ENCODE results near the gene METTL1.
"Not testable (repeated sequence)": the region's sequence is repeated elsewhere in the genome, so short reads cannot be mapped to it uniquely, and the experiment has no call there.

Gene METTL1

GRCh38 chr12:57721846-57722608 lies 49.9 kb downstream of the METTL1 start:
- DNase-seq = not testable (repeated sequence)

GRCh38 chr12:57720606-57721595 lies 51.0 kb downstream of the METTL1 start:
- no peak for DNase-seq

- no peak for DNase-seq
Observed at GRCh38 chr12:57719777-57720605, 51.9 kb downstream of the METTL1 start.

- DNase-seq = no peak
Observed at GRCh38 chr12:57718641-57719528, 53.0 kb downstream of the METTL1 start.
